Measurements from ENCODE around the gene GPR12. TPM values are rescaled to one million over a fixed set of nuclear protein-coding genes. Genes with fewer than 3 reads are reported as not detected.

The GPR12 gene
- total RNA-seq, 6 experiments from 2014 or later: not detected

DNA sequence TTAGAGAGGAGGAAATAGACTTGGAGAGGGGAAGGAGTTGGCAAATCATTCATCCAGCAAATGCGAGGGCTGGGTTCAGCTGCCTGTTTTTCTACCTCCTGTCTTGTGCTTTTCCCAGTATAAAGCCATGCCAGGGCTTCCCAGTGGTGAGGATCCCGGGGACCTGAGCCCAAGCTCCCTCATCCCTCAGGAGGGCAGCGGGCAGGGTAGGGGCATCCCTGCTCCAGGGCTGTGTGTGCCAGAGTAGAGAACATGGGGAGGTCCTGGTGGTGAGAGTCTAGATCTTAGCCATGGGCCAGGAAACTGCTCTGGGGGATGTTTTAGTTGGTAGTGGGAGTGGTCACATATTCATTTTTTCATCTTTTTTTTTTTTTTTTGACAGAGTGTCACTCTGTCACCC is 43.6 kb downstream of the GPR12 start:
- TF ChIP-seq POLR2A (IDR thresholded peaks at IDR 0.05): no peak
- TF ChIP-seq, protein P1, sequence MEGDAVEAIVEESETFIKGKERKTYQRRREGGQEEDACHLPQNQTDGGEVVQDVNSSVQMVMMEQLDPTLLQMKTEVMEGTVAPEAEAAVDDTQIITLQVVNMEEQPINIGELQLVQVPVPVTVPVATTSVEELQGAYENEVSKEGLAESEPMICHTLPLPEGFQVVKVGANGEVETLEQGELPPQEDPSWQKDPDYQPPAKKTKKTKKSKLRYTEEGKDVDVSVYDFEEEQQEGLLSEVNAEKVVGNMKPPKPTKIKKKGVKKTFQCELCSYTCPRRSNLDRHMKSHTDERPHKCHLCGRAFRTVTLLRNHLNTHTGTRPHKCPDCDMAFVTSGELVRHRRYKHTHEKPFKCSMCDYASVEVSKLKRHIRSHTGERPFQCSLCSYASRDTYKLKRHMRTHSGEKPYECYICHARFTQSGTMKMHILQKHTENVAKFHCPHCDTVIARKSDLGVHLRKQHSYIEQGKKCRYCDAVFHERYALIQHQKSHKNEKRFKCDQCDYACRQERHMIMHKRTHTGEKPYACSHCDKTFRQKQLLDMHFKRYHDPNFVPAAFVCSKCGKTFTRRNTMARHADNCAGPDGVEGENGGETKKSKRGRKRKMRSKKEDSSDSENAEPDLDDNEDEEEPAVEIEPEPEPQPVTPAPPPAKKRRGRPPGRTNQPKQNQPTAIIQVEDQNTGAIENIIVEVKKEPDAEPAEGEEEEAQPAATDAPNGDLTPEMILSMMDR (IDR thresholded peaks at IDR 0.05): no peak
- Histone ChIP-seq H3K27ac (no peak overlapping the region), H3K9me3 (no peaks in the 10 kb centered on the region), H3K4me1 (no peaks in the 10 kb centered on the region), H3K27me3 (no peaks in the 10 kb centered on the region), H3K4me3 (no peak overlapping the region), H3K36me3 (no peaks in the 10 kb centered on the region)
- DNase-seq (no peak), ATAC-seq (no peak)
- 71% methylated on average over 1 of the region's 3 CpGs for WGBS (ENCODE audit: insufficient coverage, low coverage, low lambda C conversion rate, missing lambda C conversion rate)
- intact Hi-C loops (cut with DNase I): no loop called here

DNA sequence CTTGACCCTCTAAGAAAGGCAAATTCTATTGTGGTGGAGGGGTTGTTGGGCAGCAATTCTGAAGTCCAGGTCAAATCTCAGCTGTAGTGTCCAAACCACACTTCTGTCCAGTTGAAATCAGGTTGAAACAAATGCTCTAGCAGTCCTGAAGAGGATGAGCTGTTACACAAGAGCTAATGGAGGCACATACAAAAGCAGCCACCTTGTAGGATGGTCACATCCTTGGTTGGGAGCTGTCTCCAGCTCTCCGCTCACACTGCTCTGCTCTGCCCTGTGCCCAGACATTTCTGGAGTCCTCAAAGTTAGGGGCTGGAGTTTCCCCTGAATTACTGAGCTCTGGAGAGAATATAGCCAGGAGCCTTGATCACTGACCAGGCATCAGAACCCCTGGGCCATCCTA is 47.2 kb downstream of the GPR12 start:
- intact Hi-C loops (cut with DNase I): no loop called here
- WGBS (ENCODE audit: insufficient coverage, low coverage, low lambda C conversion rate, missing lambda C conversion rate): 100% methylated on average over 1 of the region's 1 CpG
- Histone ChIP-seq H3K27me3 (no peaks in the 10 kb centered on the region), H3K4me1 (no peaks in the 10 kb centered on the region), H3K27ac (no peak overlapping the region), H3K36me3 (no peaks in the 10 kb centered on the region), H3K9me3 (no peaks in the 10 kb centered on the region), H3K4me3 (no peak overlapping the region)
- no peak for TF ChIP-seq POLR2A (IDR thresholded peaks at IDR 0.05)
- TF ChIP-seq, protein P1 (IDR thresholded peaks at IDR 0.05): no peak
- no peak for DNase-seq
- ATAC-seq: no peak

DNA sequence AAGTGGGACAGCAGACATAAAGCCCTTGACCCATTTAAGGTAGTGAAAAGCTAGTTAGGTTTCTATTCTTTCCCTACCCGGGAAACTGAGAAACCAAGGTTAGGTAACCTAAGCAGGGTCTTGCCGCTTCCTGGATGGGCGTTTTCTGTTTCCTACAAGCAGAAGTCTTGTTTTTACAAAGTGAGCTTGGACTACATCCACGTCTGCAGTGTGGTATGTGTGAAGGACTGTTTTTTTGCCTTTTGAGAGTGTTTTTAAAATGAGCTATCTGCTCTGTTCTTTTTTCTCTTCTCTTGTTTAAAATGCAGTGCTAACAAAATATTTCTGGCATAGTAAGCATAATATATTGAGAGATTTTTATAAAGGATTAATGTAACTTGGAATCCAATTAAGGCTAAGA is 49.4 kb downstream of the GPR12 start:
- intact Hi-C loops (cut with DNase I): no loop called here

DNA sequence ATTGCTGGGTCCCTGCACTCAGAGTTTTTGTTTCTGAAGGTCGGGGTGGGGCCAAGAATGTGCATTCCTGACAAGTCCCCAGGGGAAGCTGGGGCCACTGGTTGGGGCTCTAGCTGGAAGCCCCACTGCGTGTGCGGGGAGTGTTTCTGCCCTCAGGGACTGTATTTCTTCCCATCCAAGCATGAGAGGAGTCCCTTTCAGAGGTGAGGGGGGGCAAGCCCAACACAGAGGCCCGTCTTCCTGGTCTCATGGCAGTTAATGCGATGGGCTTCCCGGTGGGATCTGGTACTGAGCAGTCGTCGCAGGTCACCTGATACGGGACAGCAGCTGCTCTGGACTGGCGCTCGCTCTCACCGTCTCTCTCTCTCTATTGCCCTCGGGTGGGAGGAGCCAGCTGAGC is 50.4 kb downstream of the GPR12 start:
- H3K4me3 ChIP-seq: no peak overlapping the region
- 53% methylated on average over 4 of the region's 13 CpGs for WGBS (ENCODE audit: insufficient coverage, low coverage, low lambda C conversion rate, missing lambda C conversion rate)
- H3K27me3 ChIP-seq: no peaks in the 10 kb centered on the region
- TF ChIP-seq, protein P1 (IDR thresholded peaks at IDR 0.05): no peak
- no peak for TF ChIP-seq POLR2A (IDR thresholded peaks at IDR 0.05)
- no peaks in the 10 kb centered on the region for H3K4me1 ChIP-seq
- H3K27ac ChIP-seq: no peak overlapping the region
- H3K9me3 ChIP-seq: no peaks in the 10 kb centered on the region
- intact Hi-C loops (cut with DNase I): no loop called here
- ATAC-seq: no peak
- H3K36me3 ChIP-seq: no peaks in the 10 kb centered on the region
- no peak for DNase-seq

More for the DNA sequence above, 49.4 kb downstream of the GPR12 start:
- no peak overlapping the region for H3K27ac ChIP-seq
- ATAC-seq (no peak), DNase-seq (no peak)
- H3K27me3 ChIP-seq: no peaks in the 10 kb centered on the region
- no peaks in the 10 kb centered on the region for H3K9me3 ChIP-seq
- whole genome bisulfite sequencing (ENCODE audit: insufficient coverage, low coverage, low lambda C conversion rate, missing lambda C conversion rate): 19% methylated on average over 4 of the region's 4 CpGs
- no peak overlapping the region for H3K4me3 ChIP-seq
- H3K4me1 ChIP-seq: no peaks in the 10 kb centered on the region
- TF ChIP-seq POLR2A (IDR thresholded peaks at IDR 0.05): no peak
- TF ChIP-seq, protein P1 (IDR thresholded peaks at IDR 0.05): no peak
- no peaks in the 10 kb centered on the region for H3K36me3 ChIP-seq

DNA sequence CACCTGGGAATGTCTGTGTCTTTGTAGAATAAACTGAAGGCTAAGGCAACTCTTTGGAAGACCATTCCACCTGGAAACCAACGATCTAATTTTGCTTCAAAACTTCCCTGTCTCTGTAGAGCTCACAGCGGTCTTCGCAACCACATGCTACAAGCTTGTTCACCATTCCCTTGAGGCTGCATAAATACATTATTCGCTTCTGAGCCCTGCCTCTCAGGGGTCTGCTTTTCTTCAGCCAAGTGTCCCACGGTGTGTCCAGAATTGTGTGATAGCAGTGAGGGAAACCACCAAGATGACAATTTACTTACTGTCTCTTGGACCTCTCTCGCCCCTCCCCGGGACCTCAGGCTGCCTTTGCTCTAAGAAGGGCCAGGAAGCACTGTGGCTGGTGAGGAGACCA is 51.1 kb downstream of the GPR12 start:
- Histone ChIP-seq H3K4me1 (no peaks in the 10 kb centered on the region), H3K27ac (no peak overlapping the region), H3K27me3 (no peaks in the 10 kb centered on the region), H3K4me3 (no peak overlapping the region), H3K36me3 (no peaks in the 10 kb centered on the region), H3K9me3 (no peaks in the 10 kb centered on the region)
- DNase-seq (no peak), ATAC-seq (no peak)
- 79% methylated on average over 6 of the region's 7 CpGs for WGBS (ENCODE audit: insufficient coverage, low coverage, low lambda C conversion rate, missing lambda C conversion rate)
- intact Hi-C loops (cut with DNase I): loop anchor here in 1 of 2 donors (10.0 kb wide), 1 partner anchor 215 kb away; no protein-coding TSS in a partner anchor
- no peak for TF ChIP-seq POLR2A (IDR thresholded peaks at IDR 0.05)
- TF ChIP-seq, protein P1 (IDR thresholded peaks at IDR 0.05): no peak

Data from right lobe of liver (tissue), 6 donors.